Breast epithelium (tissue), 4 donors: Measurements from ENCODE around the gene LONP1. TPM values are rescaled to one million over a fixed set of nuclear protein-coding genes. Genes with fewer than 3 reads are reported as not detected.

Source experiments
- DNase-seq, 2 donors: peaks; one replicate each; pipeline ENCODE4 v3.0.0-alpha.2; 2019; ENCODE audit warnings: low spot score in 2 of 2
- H3K27ac ChIP-seq, 2 donors: fragments of 200-600 bp; sonication (generic) in 1 of 2; one replicate each; pipeline ENCODE4 v1.5.1; 2016 to 2019; ENCODE audit warnings: mild to moderate bottlenecking in 1 of 2
- H3K27me3 ChIP-seq, 2 donors: fragments of 200-600 bp; sonication (generic) in 1 of 2; one replicate each; pipeline versions ENCODE4 v1.5.1 to v1.6.0; 2017 to 2019; ENCODE audit warnings: control low read depth in 1 of 2, mild to moderate bottlenecking in 1 of 2
- H3K36me3 ChIP-seq: fragments of 200-600 bp; one replicate; pipeline ENCODE4 v1.5.1; 2019
- H3K4me1 ChIP-seq, 2 donors: fragments of 200-600 bp; sonication (generic); one replicate each; pipeline ENCODE4 v1.5.1; 2016 to 2019; ENCODE audit warnings: control low read depth in 1 of 2
- H3K4me3 ChIP-seq, 3 donors: fragments of 200-600 bp; sonication (generic); 1 replicate in 2 of 3; 2 replicates in 1 of 3; pipeline ENCODE4 v1.5.1; 2016 to 2019; ENCODE audit warnings: mild to moderate bottlenecking in 3 of 3, moderate library complexity in 2 of 3
- H3K9me3 ChIP-seq, 2 donors: fragments of 200-600 bp; sonication (generic) in 1 of 2; one replicate each; pipeline ENCODE4 v1.5.1; 2016 to 2019; ENCODE audit warnings: control low read depth in 1 of 2
- POLR2A ChIP-seq: fragments of 450-650 bp; IDR thresholded peaks from one replicate; pipeline ENCODE4 v1.6.1; 2016; ENCODE audit warnings: antibody characterized with exemption, mild to moderate bottlenecking, moderate library complexity
- POLR2AphosphoS5 ChIP-seq, 3 donors: sonication (generic); formaldehyde crosslinking; IDR thresholded peaks; one replicate each; pipeline ENCODE4 v1.6.1; 2017; ENCODE audit warnings: antibody characterized with exemption in 3 of 3
- intact Hi-C: fragments of 100-400 bp; cut with DNase I; formaldehyde crosslinking; loops from one replicate; pipeline ENCODE4 v1.15.1; 2023; ENCODE audit warnings: low total_unique reads
- total RNA-seq, 3 donors: library from RNA; depleted of rRNA; stranded (reverse); fragments of >200 nt; gene quantifications; one replicate each; pipeline ENCODE4 v1.1.0, GENCODE V29; 2016
- TF ChIP-seq, protein P1 (sequence below), 3 donors: fragments of 450-650 bp; IDR thresholded peaks; one replicate each; pipeline ENCODE4 v1.5.1; 2016 to 2017; ENCODE audit warnings: antibody characterized with exemption in 3 of 3, mild to moderate bottlenecking in 3 of 3, moderate library complexity in 3 of 3

Gene LONP1
- total RNA-seq, 3 donors from 2014 or later = 48.1 to 66.2 (median 60.6) TPM

DNA sequence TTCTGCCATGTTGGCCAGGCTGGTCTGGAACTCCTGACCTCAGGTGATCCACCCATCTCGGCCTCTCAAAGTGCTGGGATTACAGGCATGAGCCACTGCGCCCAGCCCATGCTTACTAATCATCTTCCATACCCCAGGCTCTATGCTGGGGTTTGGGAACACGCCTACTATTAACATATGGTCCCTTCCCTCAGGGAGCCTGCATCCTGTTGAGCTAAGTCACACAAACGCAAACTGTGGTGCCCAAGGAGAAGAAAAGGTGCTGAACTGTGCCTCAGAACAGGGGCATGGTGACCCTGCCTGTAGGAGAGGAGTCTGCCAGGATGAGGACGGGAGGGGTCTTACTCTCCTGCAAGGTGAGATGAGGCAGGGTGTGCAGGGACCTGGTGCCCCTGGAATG lies 45.2 kb downstream of the LONP1 start:
- Histone ChIP-seq H3K9me3 (no peaks in the 10 kb centered on the region), H3K27me3 (no peaks in the 10 kb centered on the region), H3K4me1 (peaks cover 4 to 9% of the 10 kb centered on the region in 2 donors), H3K27ac (no peak overlapping the region), H3K4me3 (no peak overlapping the region), H3K36me3 (no peaks in the 10 kb centered on the region)
- TF ChIP-seq POLR2A (no peak), POLR2AphosphoS5 (IDR thresholded peaks at IDR 0.05) (no peak)
- TF ChIP-seq, protein P1, sequence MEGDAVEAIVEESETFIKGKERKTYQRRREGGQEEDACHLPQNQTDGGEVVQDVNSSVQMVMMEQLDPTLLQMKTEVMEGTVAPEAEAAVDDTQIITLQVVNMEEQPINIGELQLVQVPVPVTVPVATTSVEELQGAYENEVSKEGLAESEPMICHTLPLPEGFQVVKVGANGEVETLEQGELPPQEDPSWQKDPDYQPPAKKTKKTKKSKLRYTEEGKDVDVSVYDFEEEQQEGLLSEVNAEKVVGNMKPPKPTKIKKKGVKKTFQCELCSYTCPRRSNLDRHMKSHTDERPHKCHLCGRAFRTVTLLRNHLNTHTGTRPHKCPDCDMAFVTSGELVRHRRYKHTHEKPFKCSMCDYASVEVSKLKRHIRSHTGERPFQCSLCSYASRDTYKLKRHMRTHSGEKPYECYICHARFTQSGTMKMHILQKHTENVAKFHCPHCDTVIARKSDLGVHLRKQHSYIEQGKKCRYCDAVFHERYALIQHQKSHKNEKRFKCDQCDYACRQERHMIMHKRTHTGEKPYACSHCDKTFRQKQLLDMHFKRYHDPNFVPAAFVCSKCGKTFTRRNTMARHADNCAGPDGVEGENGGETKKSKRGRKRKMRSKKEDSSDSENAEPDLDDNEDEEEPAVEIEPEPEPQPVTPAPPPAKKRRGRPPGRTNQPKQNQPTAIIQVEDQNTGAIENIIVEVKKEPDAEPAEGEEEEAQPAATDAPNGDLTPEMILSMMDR (IDR thresholded peaks at IDR 0.05) = no peak
- DNase-seq = no peak
- intact Hi-C loops = no loop called here

DNA sequence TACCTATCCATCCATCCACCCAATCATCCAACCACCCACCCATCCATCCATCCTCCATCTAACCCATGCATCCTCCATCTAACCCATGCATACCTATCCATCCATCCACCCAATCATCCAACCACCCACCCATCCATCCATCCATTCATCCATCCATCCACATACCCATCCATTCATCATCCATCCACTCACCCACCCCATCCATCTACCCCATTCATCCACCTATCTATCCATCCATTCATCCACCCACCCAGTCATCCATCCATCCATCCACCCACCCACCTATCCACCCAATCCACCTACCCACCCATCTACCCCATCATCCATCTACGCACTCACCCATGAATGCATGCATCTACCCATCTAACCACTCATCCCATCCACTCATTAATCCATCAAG lies 46.2 kb downstream of the LONP1 start:
- Histone ChIP-seq H3K27me3 (no peaks in the 10 kb centered on the region), H3K4me1 (no peaks in the 10 kb centered on the region), H3K4me3 (no peak overlapping the region), H3K9me3 (no peaks in the 10 kb centered on the region), H3K27ac (no peak overlapping the region), H3K36me3 (no peaks in the 10 kb centered on the region)
- TF ChIP-seq POLR2A (no peak), POLR2AphosphoS5 (IDR thresholded peaks at IDR 0.05) (no peak)
- TF ChIP-seq, protein P1 (IDR thresholded peaks at IDR 0.05) = no peak
- DNase-seq = no peak
- intact Hi-C loops = no loop called here

DNA sequence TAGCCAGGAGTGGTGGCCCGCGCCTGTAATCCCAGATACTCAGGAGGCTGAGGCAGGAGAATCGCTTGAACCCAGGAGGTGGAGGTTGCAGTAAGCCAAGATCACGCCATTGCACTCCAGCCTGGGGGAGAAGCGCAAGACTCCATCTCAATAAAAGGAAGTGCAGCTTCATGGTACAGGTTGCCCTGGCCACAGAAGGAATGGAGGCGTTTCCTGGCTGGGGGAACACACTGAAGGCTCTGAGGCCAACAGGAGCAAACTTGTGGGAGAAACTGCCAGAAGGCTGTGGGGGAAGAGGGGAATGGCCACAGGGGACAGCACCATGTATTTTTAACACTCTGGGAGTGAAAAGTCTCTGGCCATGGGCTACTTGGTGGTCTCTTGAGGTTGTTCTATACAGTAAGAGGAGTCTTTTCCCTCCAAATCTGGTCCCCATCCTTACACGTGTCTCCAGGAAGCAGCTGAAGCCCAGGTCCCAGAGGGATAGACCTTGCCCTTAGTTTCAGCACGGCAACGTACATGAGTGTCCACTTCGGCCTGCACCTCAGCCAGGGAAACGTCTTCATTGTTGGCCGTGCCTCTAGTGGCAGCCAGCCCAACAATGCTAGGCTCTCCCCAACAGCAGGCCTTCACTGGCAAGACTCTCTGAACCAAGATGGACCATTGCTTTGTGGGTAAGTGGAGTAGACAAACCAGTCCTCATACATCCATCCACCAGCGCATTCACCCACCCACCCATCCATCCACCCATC lies 47.1 kb downstream of the LONP1 start:
- TF ChIP-seq, protein P1 (IDR thresholded peaks at IDR 0.05) = no peak
- TF ChIP-seq POLR2A (no peak), POLR2AphosphoS5 (IDR thresholded peaks at IDR 0.05) (no peak)
- no peak overlapping the region for H3K27ac ChIP-seq
- no peaks in the 10 kb centered on the region for H3K9me3 ChIP-seq
- no peak overlapping the region for H3K4me3 ChIP-seq
- H3K4me1 ChIP-seq = no peaks in the 10 kb centered on the region
- H3K27me3 ChIP-seq = no peaks in the 10 kb centered on the region
- no peaks in the 10 kb centered on the region for H3K36me3 ChIP-seq
- intact Hi-C loops = no loop called here
- DNase-seq = no peak

DNA sequence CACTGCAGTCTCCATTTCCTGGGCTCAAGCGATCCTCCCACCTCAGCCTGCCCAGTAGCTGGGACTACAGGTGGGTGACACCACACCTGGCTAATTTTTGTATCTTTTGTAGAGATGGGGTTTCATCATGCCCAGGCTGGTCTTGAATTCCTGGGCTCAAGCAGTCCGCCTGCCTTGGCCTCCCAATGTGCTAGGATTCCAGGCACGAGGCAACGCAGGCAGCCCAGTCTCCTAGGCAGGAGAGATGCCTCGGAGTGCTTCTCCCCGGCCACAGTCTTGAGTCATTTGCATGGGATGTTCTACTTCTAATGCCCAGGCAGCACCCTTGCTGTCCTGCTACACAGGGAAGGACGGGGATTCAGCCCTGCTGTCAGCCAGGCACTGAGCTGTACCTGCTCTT lies 48.3 kb downstream of the LONP1 start:
- Histone ChIP-seq H3K36me3 (no peaks in the 10 kb centered on the region), H3K4me1 (no peaks in the 10 kb centered on the region), H3K9me3 (no peaks in the 10 kb centered on the region), H3K27ac (no peak overlapping the region), H3K27me3 (no peaks in the 10 kb centered on the region), H3K4me3 (no peak overlapping the region)
- TF ChIP-seq, protein P1 (IDR thresholded peaks at IDR 0.05) = no peak
- no peak for TF ChIP-seq POLR2AphosphoS5 (IDR thresholded peaks at IDR 0.05)
- no peak for TF ChIP-seq POLR2A
- intact Hi-C loops = no loop called here
- DNase-seq = no peak

DNA sequence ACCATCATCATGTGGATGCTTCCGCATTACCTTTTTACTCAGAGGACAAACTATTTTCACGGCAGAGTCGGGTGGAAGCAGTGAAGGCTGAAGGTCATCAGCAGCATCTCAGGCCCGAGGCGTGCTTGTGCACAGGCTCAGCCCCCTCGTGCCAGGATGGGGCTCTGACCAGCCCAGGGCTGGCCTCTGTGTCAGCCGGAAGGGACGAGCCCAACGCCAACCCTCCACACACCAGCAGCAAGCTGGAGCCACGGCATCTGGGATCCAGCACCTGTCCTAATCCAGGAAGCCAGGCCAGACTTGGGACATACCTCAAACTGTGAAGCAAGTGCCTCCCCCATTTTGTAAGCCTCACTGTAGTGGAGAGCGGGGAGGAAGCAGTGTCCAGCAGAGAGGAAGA lies 50.7 kb downstream of the LONP1 start:
- intact Hi-C loops = no loop called here

More for the DNA sequence above, 50.7 kb downstream of the LONP1 start:
- Histone ChIP-seq H3K27ac (no peak overlapping the region), H3K36me3 (peaks cover 3% of the 10 kb centered on the region), H3K27me3 (no peaks in the 10 kb centered on the region), H3K4me1 (no peaks in the 10 kb centered on the region), H3K9me3 (no peaks in the 10 kb centered on the region), H3K4me3 (no peak overlapping the region)
- DNase-seq = no peak
- TF ChIP-seq, protein P1 (IDR thresholded peaks at IDR 0.05) = no peak
- TF ChIP-seq POLR2AphosphoS5 (IDR thresholded peaks at IDR 0.05) = no peak
- TF ChIP-seq POLR2A = no peak
